GM18868 (cell line): ENCODE data around the gene ZNF549.
"Not testable (repeated sequence)": the region's sequence is repeated elsewhere in the genome, so short reads cannot be mapped to it uniquely, and the experiment has no call there.

Experiments used
- ATAC-seq: cut with Tn5 transposase; IDR thresholded peaks from one replicate; pipeline ENCODE4 v1.9.1; 2021; ENCODE audit warnings: mild to moderate bottlenecking, moderate library complexity; ENCODE audit not compliant: unreplicated experiment

Gene ZNF549

DNA sequence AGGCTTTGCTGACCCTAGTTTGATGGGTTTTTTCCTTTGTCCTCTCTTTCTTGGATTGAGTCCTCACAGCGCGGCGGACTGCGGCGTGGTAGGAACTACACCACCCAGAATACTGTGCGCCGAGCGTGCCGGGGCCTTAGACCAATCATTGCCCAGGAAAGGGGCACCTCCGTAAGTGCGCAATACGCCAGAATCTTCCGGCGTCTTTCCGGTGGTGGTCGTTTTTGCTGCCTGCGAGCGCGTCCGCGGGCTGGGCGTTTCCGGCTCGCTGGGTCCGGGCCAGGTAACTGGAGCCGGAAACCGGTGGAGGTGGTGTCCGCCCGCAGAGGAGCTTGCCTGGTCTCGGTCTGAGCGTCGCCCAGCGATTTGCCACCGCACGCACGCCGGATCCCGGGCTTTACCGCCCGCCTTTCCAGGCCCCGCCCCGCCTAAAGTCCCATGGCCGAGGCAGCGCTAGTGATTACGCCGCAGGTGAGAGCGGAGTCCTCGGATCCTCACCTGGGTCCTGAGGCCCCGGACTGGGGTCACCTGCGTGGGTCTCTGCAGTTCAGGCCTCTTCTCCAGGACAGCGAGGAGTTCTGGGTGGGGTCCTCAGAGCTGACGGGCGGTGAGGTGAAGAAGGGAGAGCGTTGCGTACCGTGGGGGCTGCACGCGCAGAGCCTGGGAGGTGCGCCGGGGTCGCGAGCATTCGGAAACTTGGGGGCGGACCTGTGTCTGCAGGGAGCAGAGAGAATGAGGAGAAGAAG, at the start of gene ZNF549:
Gene ZNF549, plus strand, starts transcription at position 221 of the 746 bp plus-strand sequence. Its CDS starts 218 bp downstream, at position 439.
- ATAC-seq: peak; percentile 98

GRCh38 chr19:57487477-57488298, 39.5 kb upstream of the ZNF549 start, which contains the start of gene ZNF419:
Gene ZNF419 (plus strand): TSS chr19:57487750. CDS start chr19:57487951, 201 bp downstream.
- ATAC-seq: peak; percentile 95

- not testable (repeated sequence) for ATAC-seq
Observed at GRCh38 chr19:57488299-57488644, 38.9 kb upstream of the ZNF549 start.

- ATAC-seq: not testable (repeated sequence)
Observed at GRCh38 chr19:57499332-57499679, 27.9 kb upstream of the ZNF549 start.

DNA sequence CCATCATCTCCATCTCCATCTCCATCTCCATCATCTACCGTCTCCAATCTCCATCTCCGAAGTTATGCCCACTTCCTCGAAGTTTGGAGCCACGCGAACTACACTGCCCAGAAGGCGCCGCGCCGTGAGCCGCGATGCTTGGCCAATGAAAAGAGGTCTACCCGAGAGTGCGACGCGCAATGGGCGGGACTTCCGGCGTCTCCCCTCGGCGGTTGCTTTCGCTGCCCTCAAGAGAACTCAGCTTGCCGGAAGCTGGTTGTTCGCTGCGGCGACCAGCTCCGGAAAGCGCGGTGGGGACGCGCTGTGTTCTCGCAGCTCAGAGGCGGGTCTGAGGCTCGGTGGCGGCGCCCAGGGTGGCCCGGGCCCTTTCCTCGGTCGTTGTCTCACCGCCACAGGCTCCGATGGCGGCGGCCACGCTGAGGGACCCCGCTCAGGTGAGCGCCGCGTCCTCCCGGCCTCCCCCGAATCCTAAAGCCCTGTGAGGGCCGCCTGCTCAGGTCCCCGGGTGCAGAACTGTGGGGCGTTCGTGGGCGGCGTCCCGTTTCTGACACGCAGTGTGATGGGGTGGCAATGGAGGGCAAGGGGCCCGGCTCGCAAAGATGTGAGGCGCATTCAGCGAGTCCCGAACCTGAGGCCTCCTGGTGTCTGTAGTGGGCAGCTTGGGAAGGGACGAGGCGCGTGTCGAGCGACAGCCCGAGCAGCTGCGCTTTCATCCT, 27.3 kb upstream of the ZNF549 start, which contains the start of gene ZNF773:
Gene ZNF773, plus strand, starts transcription at position 259 of the 716 bp plus-strand sequence. Its CDS starts 143 bp downstream, at position 402.
- ATAC-seq: peak; percentile 98

DNA sequence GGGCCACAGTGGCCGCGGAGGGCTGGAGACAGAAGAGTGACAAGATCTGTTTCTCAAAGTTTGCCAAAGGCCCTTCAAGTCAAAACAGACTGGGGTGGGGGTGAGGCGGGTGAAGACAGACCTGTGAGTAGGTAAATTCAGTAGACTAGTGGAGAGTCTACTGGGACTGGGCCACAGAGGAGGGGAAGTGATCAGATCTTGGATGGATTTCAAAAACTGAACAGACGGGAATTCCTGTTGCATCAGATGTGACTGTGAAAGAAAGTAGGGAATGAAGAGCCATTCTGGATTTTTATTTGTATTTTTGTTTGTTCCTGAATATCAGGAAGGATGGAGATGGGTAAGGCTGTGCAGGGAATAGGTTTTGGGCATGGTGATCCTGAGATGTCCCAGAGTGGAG, 26.8 kb upstream of the ZNF549 start:
- not testable (repeated sequence) for ATAC-seq

GRCh38 chr19:57506163-57506562, 21.0 kb upstream of the ZNF549 start:
- no peak for ATAC-seq

GRCh38 chr19:57511484-57511883, 15.7 kb upstream of the ZNF549 start:
- no peak for ATAC-seq

- no peak for ATAC-seq
Observed at GRCh38 chr19:57512845-57513244, 14.3 kb upstream of the ZNF549 start.

DNA sequence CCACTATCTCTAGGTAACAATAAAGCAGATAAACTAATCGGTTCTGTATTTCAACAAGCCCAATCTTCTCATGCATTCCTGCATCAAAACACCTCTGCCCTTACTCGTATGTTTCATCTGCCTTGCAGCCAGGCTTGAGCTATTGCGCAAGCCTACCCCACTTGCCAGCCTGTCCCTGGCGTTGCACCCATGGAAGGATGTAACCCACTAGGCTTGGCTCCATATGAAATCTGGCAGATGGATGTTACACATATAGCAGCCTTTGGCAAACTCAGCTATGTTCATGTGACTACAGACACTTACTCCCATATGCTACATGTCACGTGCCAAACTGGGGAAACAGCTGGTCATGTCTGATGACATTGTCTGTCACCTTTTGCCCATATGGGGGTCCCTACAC, 11.9 kb upstream of the ZNF549 start:
- no peak for ATAC-seq

DNA sequence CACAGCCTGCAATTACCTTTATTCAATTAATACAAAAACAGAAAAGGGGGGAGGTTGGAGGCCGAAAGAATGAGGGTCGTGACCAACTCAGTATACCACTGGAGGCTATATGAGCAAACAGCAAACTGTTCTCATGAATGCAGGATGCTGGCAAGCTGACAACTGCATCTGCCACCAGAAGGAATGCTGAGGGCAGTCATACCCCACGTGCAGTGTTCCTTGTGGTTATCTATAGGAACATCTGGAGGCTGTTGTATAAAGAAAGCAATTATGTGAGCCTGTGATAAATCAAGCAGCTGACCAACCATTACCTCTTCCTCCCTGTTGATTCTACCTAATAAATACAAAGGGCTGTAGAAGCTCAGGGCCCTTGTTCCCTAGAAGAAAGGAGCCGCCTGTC, 9.1 kb upstream of the ZNF549 start:
- ATAC-seq: not testable (repeated sequence)

DNA sequence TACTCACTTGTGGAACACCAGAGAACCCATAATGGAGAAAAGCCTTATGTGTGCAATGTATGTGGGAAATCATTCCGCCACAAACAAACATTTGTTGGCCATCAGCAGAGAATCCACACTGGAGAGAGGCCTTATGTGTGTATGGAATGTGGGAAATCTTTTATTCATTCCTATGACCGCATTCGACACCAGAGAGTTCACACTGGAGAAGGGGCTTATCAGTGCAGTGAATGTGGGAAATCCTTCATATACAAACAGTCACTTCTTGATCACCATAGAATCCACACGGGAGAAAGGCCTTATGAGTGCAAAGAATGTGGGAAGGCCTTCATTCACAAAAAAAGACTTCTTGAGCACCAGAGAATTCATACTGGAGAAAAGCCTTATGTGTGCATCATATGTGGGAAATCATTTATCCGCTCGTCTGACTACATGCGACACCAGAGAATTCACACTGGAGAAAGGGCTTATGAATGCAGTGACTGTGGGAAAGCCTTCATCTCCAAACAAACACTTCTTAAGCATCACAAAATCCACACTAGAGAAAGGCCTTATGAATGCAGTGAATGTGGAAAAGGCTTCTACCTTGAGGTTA, 10.9 kb downstream of the ZNF549 start:
- no peak for ATAC-seq

DNA sequence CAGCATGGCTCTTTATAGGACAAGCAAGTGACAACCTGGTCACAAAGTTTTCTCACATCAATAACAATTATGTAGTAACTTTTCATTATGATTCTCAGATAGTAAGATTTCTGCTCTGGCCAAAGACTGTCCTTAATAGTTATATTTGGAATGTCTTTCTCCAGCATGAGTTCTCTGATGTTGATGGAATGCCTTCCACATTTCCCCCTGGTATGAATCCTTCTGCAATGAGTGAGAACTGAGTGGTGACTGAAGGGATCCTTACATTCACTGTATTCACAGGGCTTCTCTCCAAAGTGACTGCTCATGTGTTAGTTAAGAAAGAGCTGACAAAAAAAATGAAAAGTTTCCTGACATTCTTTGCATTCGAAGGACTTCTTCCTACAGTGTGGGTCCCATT, 19.4 kb downstream of the ZNF549 start:
- ATAC-seq: no peak

DNA sequence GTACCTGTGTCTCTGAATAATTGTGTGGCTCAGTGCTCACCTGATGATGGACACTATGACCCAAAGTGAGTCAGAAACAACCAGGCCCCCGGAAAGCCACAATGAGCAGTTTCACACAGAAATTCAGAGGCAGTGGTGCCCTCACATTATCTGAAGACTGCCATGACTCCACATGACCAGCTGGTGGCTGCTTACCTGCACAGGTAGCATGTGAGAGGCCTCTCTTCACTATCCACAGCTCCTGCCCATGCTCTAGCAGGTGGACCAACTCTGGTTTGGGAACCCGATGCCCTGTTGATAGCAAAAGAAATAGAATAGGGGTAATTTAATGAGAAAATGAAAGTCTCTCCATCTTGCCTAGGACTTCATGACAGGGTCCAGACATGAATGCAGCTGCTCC, 25.3 kb downstream of the ZNF549 start:
- ATAC-seq: no peak

DNA sequence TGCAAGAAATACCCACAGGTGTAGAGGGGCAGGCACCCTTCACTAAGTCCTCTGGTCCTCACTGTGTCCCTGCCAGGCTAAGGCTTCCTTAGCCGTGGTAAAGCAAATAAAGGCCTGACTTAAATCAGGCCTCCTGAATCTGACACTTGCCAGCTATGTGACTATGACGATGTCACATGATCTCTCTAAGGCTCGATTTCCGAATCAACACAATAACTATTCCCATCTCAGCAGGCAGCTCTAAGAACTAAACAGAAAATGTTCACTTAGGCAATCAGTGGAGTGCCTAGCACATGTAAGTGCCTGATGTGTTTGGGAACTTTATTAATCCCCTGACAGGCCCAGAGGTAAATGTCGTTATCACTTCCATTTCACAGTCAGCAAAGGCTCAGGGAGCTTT, 30.5 kb downstream of the ZNF549 start:
- ATAC-seq: no peak

DNA sequence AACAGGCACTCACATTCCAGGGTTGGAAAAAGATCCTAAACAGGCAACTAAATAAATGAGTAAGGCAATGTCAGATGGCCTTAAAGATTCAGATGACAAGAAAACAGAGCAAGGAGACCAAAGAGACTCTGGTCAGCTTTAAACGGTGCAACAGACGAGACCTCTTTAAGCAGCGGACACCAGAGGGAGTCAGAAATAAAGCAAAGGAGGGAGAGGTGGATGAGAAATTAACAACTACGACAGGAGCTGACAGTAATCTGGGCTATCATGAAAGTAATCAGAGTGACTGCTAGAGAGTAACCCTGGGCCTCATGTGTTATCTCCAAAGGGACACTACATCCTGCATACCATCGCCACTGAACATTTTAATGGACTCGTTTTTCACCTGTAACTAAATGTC, 31.4 kb downstream of the ZNF549 start:
- no peak for ATAC-seq

DNA sequence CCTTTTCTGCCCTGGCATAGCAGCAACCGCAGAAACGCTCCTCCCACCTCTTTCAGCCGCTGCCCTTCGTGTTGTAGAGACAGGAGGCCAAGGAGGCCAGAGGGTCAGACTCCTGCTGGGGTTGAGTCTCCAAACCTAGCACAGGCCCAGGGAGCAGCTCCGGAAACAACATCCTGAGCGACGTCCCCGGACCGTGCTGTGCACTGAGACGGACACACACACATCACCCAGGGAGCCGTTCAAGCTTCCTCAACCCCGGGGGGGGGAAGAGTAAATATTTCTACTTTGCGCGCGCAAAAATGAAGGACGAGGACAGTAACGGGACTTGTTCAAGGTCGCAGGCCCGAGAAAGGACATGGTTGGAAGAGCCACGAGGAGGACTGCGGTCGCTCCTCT, 31.9 kb downstream of the ZNF549 start:
- peak; percentile 36 for ATAC-seq

DNA sequence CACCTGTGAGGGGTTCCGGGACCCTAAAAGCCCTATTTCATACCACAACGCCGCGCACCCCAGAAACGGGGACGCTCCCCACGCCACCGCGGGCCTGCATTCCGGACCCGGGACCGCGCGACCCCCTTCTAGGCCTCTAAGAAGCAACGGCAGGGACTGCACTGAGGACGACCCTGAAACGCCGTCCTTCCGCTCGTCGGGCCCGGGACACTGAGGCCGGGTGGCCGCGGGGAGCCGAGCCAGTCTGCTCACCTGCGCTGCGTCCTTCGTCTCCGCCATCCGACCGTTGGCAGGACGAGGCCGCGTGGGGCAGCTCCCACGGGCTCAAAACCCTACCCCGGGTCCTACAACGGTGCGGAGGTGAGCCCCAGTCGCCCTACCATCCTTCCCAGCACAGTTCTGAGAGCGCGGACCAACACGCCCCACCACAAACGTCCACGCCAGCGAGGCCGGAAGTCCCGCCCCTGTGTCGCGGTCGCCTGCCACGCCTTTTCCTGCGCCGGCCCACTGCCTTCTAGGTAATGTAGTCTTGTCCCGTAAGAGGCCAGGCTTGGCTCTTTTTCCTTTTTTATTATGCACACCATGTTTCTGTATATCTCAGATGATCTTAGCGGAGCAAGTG, 32.4 kb downstream of the ZNF549 start, which contains the start of gene ZNF550:
Gene ZNF550, minus strand, starts transcription at position 460 of the 622 bp plus-strand sequence. Its CDS starts 181 bp downstream, at position 279.
- ATAC-seq: peak; percentile 96

DNA sequence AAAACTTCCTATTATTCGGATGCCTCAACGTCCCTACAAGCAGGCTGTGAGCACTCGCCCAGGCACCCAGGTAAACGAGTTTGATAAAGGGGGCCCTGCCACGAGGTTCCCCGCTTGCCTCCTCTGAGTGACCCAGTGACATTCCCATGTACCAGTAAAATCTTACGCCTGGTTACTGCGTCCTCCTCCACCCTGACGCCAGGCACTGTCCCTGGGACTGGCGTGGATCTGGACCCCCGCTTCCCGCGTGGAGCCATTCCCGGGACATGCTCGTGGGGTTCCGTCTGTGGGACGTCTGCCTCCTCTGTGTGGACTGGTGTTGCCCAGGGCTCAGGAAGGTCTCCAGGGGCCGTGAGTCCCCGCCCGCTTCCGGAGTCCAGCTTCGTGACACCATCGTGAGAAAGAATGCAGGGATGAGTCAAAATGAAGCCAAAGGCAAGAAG, 32.9 kb downstream of the ZNF549 start:
- no peak for ATAC-seq

- ATAC-seq: no peak
Observed at GRCh38 chr19:57563547-57563946, 36.4 kb downstream of the ZNF549 start.
